K562 (cell line): ENCODE results near the gene RHBDL3. TPM values are rescaled to one million over a fixed set of nuclear protein-coding genes. Genes with fewer than 3 reads are reported as not detected.

ENCODE experiments used
- ATAC-seq: fragments of 200-7000 bp; cut with Tn5 transposase; 3 replicates; pipeline ENCODE4 v1.9.1; 2020; ENCODE audit warnings: moderate library complexity
- BruUV-seq: library from RNA; stranded (reverse); fragments of 400-500 nt; replicated peaks from 2 replicates; lab custom pipeline; 2021; lab: Mats Ljungman, UMichigan
- CTCF ChIA-PET: fragments of 300-600 bp; formaldehyde crosslinking; extraction: SDS; loops from one replicate; lab custom pipeline; 2021; ENCODE audit warnings: low intra/inter-chr PET ratio; lab: Yijun Ruan, JAX
- POLR2A ChIA-PET: fragments of 300-600, 350-650 bp; sonication (Branson Sonifier 250); formaldehyde crosslinking; extraction: SDS; loops from one replicate; lab custom pipeline; 2021; ENCODE audit warnings: antibody characterized with exemption, inconsistent platforms; lab: Yijun Ruan, JAX
- DNase-seq, 4 experiments: peaks; one replicate each; pipeline versions ENCODE4 v3.0.0 to v3.0.0-alpha.2; 2011 to 2018; ENCODE audit warnings: low spot score in 3 of 4, mixed read lengths in 3 of 4; ENCODE audit errors: extremely low read depth in 1 of 4
- FAIRE-seq: peaks from 2 replicates; lab custom pipeline; 2011; peaks lifted over from hg19 to GRCh38; lab: Jason Lieb, UNC
- H2AFZ ChIP-seq: 2 replicates; pipeline ENCODE4 v1.6.0; 2011; ENCODE audit warnings: low read depth, low read length, control low read depth, inconsistent platforms
- H3K27ac ChIP-seq: fragments of 200-600 bp; 3 replicates; pipeline ENCODE4 v1.8.0; 2011; ENCODE audit warnings: low read depth, mild to moderate bottlenecking, control low read depth, inconsistent platforms, low read length, moderate library complexity, mixed read lengths; ENCODE audit errors: extremely low read depth
- H3K27me3 ChIP-seq, 2 experiments: fragments of 300-600 bp in 1 of 2; 2 replicates in 1 of 2; 3 replicates in 1 of 2; pipeline versions ENCODE4 v1.6.0 to v1.8.0; 2011; ENCODE audit warnings: inconsistent platforms in 2 of 2, low read length in 2 of 2, mild to moderate bottlenecking in 1 of 2, mixed read lengths in 1 of 2, moderate library complexity in 1 of 2; ENCODE audit not compliant: control insufficient read depth in 2 of 2, insufficient read depth in 2 of 2
- H3K36me3 ChIP-seq: fragments of 300-600 bp; 3 replicates; pipeline ENCODE4 v1.8.0; 2011; ENCODE audit warnings: mild to moderate bottlenecking, low read length, inconsistent platforms; ENCODE audit not compliant: control insufficient read depth, insufficient read depth
- H3K4me1 ChIP-seq, 2 experiments: fragments of 200-600 bp in 1 of 2; replicated peaks in 1 of 2; 2 replicates in 1 of 2; 3 replicates in 1 of 2; pipeline versions ENCODE4 v1.5.1 to v1.8.0; 2011; ENCODE audit warnings: inconsistent platforms in 2 of 2, low read length in 2 of 2, mild to moderate bottlenecking in 1 of 2, mixed read lengths in 1 of 2, moderate library complexity in 1 of 2; ENCODE audit not compliant: control insufficient read depth in 2 of 2, insufficient read depth in 2 of 2
- H3K4me2 ChIP-seq: 2 replicates; pipeline ENCODE4 v1.6.1; 2011; ENCODE audit warnings: low read length, control low read depth, inconsistent platforms, mixed read lengths; ENCODE audit not compliant: insufficient read depth
- H3K4me3 ChIP-seq: fragments of 200-600 bp; sonication (generic), shearing (Covaris generic); 2 replicates; pipeline ENCODE4 v1.5.1; 2016; ENCODE audit warnings: control low read depth, inconsistent platforms
- H3K79me2 ChIP-seq: fragments of 200-600 bp; 3 replicates; pipeline ENCODE4 v1.8.0; 2011; ENCODE audit warnings: low read length, inconsistent platforms; ENCODE audit not compliant: control insufficient read depth, insufficient read depth
- H3K9ac ChIP-seq, 2 experiments: 2 replicates each; pipeline versions ENCODE4 v1.6.0 to v1.6.1; 2011; ENCODE audit warnings: low read depth in 2 of 2, low read length in 2 of 2, control low read depth in 1 of 2, inconsistent platforms in 1 of 2, mild to moderate bottlenecking in 1 of 2, mixed read lengths in 1 of 2; ENCODE audit not compliant: insufficient read depth in 1 of 2
- H3K9me1 ChIP-seq: one replicate; pipeline ENCODE4 v1.6.0; 2011; ENCODE audit warnings: inconsistent platforms, mild to moderate bottlenecking, low read length, moderate library complexity; ENCODE audit not compliant: control insufficient read depth, insufficient read depth
- H3K9me3 ChIP-seq: replicated peaks from 2 replicates; pipeline ENCODE4 v1.5.1; 2011; ENCODE audit warnings: low read depth, low read length, inconsistent platforms; ENCODE audit not compliant: control insufficient read depth, insufficient read depth
- H4K20me1 ChIP-seq: replicated peaks from 2 replicates; pipeline ENCODE4 v1.6.1; 2011; ENCODE audit warnings: low read length, inconsistent platforms, mixed read lengths; ENCODE audit not compliant: control insufficient read depth, insufficient read depth
- CTCF ChIP-seq, 3 experiments: IDR thresholded peaks in 2 of 3; conservative IDR thresholded peaks in 1 of 3; 2 replicates each; pipeline ENCODE4 v1.5.1; 2011 to 2012; ENCODE audit warnings: low read length in 3 of 3, mild to moderate bottlenecking in 3 of 3, control low read depth in 2 of 3, improper control_type of control experiment in 1 of 3, inconsistent platforms in 1 of 3, low read depth in 1 of 3, mixed read lengths in 1 of 3, moderate library complexity in 1 of 3; ENCODE audit not compliant: insufficient read depth in 2 of 3
- DEAF1 ChIP-seq: fragments of 450-650 bp; formaldehyde crosslinking; IDR thresholded peaks from 2 replicates; pipeline ENCODE4 v1.4.0; 2020; ENCODE audit warnings: mild to moderate bottlenecking, moderate library complexity
- FUS ChIP-seq: fragments of 200-400 bp; formaldehyde crosslinking; optimal IDR thresholded peaks from 2 replicates; pipeline ENCODE3; 2017; ENCODE audit warnings: low read depth, low read length
- IRF2 ChIP-seq: sonication (generic); formaldehyde crosslinking; IDR thresholded peaks from 2 replicates; pipeline ENCODE4 v1.8.1; 2022; ENCODE audit warnings: mild to moderate bottlenecking, missing genetic modification reagents
- KAT2B ChIP-seq: IDR thresholded peaks from one replicate; pipeline ENCODE4 v1.6.1; 2012; ENCODE audit warnings: low read depth, mild to moderate bottlenecking, control low read depth, inconsistent platforms, low read length, moderate library complexity
- MCM2 ChIP-seq: fragments of 450-650 bp; IDR thresholded peaks from 2 replicates; pipeline ENCODE4 v1.6.1; 2017; ENCODE audit warnings: low read depth, mild to moderate bottlenecking
- NCOR1 ChIP-seq: fragments of 450-650 bp; IDR thresholded peaks from 2 replicates; pipeline ENCODE4 v1.6.1; 2016; ENCODE audit warnings: mild to moderate bottlenecking, moderate library complexity
- NFIC ChIP-seq: fragments of 450-650 bp; IDR thresholded peaks from 2 replicates; pipeline ENCODE4 v1.6.1; 2017; ENCODE audit warnings: mild to moderate bottlenecking, inconsistent platforms
- RAD21 ChIP-seq, 2 experiments: fragments of 250-450 bp in 1 of 2; fragments of 450-650 bp in 1 of 2; sonication (Bioruptor Pico) in 1 of 2; formaldehyde crosslinking in 1 of 2; IDR thresholded peaks in 1 of 2; conservative IDR thresholded peaks in 1 of 2; 2 replicates each; pipeline versions ENCODE4 v1.4.0 to v1.8.0; 2020 to 2022; ENCODE audit warnings: mild to moderate bottlenecking in 2 of 2, moderate library complexity in 1 of 2
- SMAD1 ChIP-seq: fragments of 150-350 bp; IDR thresholded peaks from 2 replicates; pipeline ENCODE4 v1.6.1; 2014; ENCODE audit warnings: low read length, low read depth; ENCODE audit not compliant: partially characterized antibody
- WGBS: fragments of 100-300 bp; shearing (Covaris generic); methylation state at CpG from one replicate; pipeline ENCODE4 v1.1.6; 2016; ENCODE audit warnings: low coverage, mixed read lengths; ENCODE audit not compliant: insufficient coverage; ENCODE audit errors: missing lambda C conversion rate; 5-methylcytosine and 5-hydroxymethylcytosine counted together
- in situ Hi-C: fragments of 300-500 bp; cut with MboI; formaldehyde crosslinking; loops from 4 replicates; pipeline ENCODE4 v1.15.0; 2018; ENCODE audit warnings: inconsistent platforms, mixed read lengths
- intact Hi-C: fragments of 100-400 bp; cut with micrococcal nuclease; formaldehyde crosslinking; loops from 2 replicates; pipeline ENCODE4 v1.14.2; 2022
- polyA plus RNA-seq, 8 experiments: library from polyadenylated mRNA; depleted of rRNA in 4 of 8; stranded (reverse) in 5 of 8; unstranded in 3 of 8; fragments of >200 nt; fragmentation: Nextera tagmentation in 2 of 8; fragmentation: Illumina TruSeq in 1 of 8; extraction: Ambion mirVana in 2 of 8; extraction: Trizol in 1 of 8; gene quantifications; 2 replicates each; pipeline versions ENCODE4 v1.2.1 to v1.2.3, GENCODE V29; 2011 to 2014; ENCODE audit warnings: inconsistent platforms in 1 of 8, missing spikeins in 1 of 8
- total RNA-seq, 7 experiments: library from RNA; depleted of rRNA in 6 of 7; stranded (reverse); fragments of >200 nt in 6 of 7; fragmentation: Illumina TruSeq in 2 of 7; extraction: Trizol in 2 of 7; gene quantifications; 2 replicates each; pipeline versions ENCODE4 v1.2.1 to v1.2.3, GENCODE V29; 2011 to 2021; ENCODE audit warnings: low replicate concordance in 1 of 7
- TF ChIP-seq, protein P1 (sequence below): fragments of 250-450 bp; sonication (Bioruptor Pico); IDR thresholded peaks from 2 replicates; pipeline ENCODE4 v1.8.0; 2021; ENCODE audit warnings: mild to moderate bottlenecking, moderate library complexity

The RHBDL3 gene
- total and polyA plus RNA-seq, 9 of the 15 experiments (the other 6 are each of a cell fraction or from before 2014, with no cell fraction given): 0.06 to 0.31 (median 0.09) TPM; not detected in 4

GRCh38 chr17:32239456-32239855 lies 26.2 kb upstream of the RHBDL3 start (continued):
- TF ChIP-seq DEAF1 (no peak), IRF2 (CRISPR knock-in tag) (no peak), KAT2B (no peak), MCM2 (no peak), FUS (no peak), NCOR1 (no peak), SMAD1 (no peak)
- TF ChIP-seq, protein P1, sequence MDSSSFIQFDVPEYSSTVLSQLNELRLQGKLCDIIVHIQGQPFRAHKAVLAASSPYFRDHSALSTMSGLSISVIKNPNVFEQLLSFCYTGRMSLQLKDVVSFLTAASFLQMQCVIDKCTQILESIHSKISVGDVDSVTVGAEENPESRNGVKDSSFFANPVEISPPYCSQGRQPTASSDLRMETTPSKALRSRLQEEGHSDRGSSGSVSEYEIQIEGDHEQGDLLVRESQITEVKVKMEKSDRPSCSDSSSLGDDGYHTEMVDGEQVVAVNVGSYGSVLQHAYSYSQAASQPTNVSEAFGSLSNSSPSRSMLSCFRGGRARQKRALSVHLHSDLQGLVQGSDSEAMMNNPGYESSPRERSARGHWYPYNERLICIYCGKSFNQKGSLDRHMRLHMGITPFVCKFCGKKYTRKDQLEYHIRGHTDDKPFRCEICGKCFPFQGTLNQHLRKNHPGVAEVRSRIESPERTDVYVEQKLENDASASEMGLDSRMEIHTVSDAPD (CRISPR knock-in tag): no peak
- TF ChIP-seq, all 486 proteins: peak for 0

- no peaks in the 10 kb centered on the region; a peak in 1 of 5 replicates for H3K4me1 ChIP-seq
- CTCF ChIA-PET: no interaction called here
- no peaks in the 10 kb centered on the region for H4K20me1 ChIP-seq
- ATAC-seq: peak; percentile 54; the same call in 2 of the 3 replicates
- H3K4me2 ChIP-seq: no peak overlapping the region
- H3K27me3 ChIP-seq: no peaks in the 10 kb centered on the region
- in situ Hi-C loops: no loop called here
- no peaks in the 10 kb centered on the region for H3K79me2 ChIP-seq
- no TSS peak for BruUV-seq
- WGBS: 35% methylated on average over 8 of the region's 8 CpGs
- intact Hi-C loops: no loop called here
- peak in 1 of 4 experiments; percentile 32 for DNase-seq
- no peak overlapping the region for H3K4me3 ChIP-seq
- no peak overlapping the region for H3K27ac ChIP-seq
- no peak for FAIRE-seq
- H3K9me3 ChIP-seq: peaks cover 5% of the 10 kb centered on the region; the same call in 1 of the 2 replicates
- POLR2A ChIA-PET: interaction anchor here (2.6 kb wide), 1 partner anchor 11 kb away, joined by 10 read pairs; no protein-coding TSS in a partner anchor
- H2AFZ ChIP-seq: no peak overlapping the region
- no peaks in the 10 kb centered on the region; the same call in 2 of the 3 replicates for H3K36me3 ChIP-seq
- H3K9me1 ChIP-seq: no peaks in the 10 kb centered on the region
- no peak overlapping the region for H3K9ac ChIP-seq
- TF ChIP-seq CTCF (IDR thresholded peaks at IDR 0.05 in 2 of 3, conservative IDR thresholded peaks at IDR 0.05 in 1 of 3; ENCODE audit: insufficient read depth in 2 of 3, low read depth in 1 of 3, low read length in 3 of 3) (peak in 1 of 3 experiments; percentile 14; a peak in 1 of 6 replicates), NFIC (peak; percentile 57), RAD21 (CRISPR knock-in tag; conservative IDR thresholded peaks at IDR 0.05 in 1 of 2, IDR thresholded peaks at IDR 0.05 in 1 of 2) (peak in 1 of 2 experiments; percentile 18; a peak in 1 of 4 replicates)
Observed at GRCh38 chr17:32240750-32241149, 24.9 kb upstream of the RHBDL3 start.
